GM18873 (cell line): ENCODE results near the gene TUT1.

Experiments used
- ATAC-seq: cut with Tn5 transposase; IDR thresholded peaks from one replicate; pipeline ENCODE4 v1.9.1; 2021; ENCODE audit warnings: mild to moderate bottlenecking, moderate library complexity, moderate number of reproducible peaks; ENCODE audit not compliant: unreplicated experiment, low FRiP score

TUT1 gene

GRCh38 chr11:62543680-62544444 lies 47.5 kb downstream of the TUT1 start:
- no peak for ATAC-seq

- ATAC-seq: no peak
Measured at GRCh38 chr11:62542750-62543567, 48.4 kb downstream of the TUT1 start.

GRCh38 chr11:62542111-62542745 lies 49.1 kb downstream of the TUT1 start:
- no peak for ATAC-seq

DNA sequence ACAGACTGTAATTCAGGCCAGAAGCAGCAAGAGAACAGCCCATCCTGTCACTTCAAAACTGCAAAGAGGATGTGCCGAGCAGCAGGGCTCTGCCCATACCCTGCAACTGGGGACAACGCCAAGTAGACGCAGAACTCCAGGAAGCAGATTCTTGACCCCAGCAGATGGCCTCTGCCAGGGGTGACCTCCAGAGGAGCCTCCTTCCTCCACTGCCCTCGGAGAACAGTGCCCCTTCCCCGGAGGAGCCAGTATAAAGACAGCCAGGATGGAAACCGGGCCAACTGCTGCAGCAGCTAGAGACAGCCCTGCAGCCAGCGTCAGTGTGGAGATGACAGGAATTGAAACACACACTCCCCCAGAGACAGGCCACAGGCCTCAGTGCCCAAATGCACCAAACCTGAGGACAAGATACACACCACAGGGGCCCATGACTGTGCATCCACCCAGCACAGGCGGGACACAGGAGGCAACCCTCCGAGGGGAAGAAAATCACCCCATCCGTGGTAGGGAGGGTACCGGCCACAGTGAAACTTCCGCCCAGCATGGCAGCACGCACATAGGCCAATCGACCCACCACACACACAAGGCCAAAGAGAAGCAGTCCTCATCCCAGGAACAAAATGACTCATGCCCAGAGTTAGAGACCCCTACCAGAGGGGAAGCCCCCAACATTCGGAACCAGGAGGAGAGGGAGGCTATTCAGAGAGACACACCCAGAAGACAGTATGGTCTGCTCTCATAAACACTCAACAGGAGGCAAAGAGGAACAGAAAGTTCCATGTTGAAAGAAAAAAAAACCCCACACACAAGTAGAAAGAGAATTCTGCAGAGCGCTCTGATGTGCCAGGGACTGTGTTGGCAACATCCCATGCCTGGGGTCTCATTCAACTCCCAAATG lies 50.3 kb downstream of the TUT1 start:
- no peak for ATAC-seq

DNA sequence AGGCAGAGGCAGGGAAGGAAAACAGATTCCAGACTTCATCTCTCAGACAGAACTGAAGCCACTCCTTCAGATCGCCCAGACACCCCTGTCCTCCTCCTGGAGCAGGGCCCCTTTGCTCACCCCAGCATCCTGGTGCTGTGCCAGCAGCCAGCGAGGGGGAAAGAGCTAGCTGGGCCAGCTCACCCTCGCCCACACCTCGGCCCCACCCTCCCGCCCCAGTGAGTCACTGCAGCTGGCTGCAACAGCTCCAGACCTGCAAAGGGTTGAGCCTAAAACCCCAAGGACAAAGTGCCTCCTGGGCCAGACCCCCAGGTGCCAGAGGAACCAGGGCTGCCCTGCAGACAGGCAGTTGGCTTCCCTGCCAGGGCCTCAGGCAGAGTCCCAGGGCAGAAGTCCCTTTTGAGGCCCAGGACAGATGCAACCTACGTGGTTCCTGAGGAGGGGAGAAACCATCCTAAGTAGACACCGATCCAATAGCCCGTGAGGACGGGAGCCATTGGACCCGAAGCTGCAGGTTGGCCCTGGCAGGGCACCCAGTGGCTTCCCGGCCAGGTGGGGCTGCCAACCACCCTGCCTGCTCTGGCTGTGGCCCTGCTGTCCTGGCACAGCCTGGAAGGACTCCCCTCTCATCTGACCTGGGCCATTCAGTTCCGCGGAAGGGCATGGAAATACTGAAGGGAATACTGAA lies 51.9 kb downstream of the TUT1 start:
- no peak for ATAC-seq

DNA sequence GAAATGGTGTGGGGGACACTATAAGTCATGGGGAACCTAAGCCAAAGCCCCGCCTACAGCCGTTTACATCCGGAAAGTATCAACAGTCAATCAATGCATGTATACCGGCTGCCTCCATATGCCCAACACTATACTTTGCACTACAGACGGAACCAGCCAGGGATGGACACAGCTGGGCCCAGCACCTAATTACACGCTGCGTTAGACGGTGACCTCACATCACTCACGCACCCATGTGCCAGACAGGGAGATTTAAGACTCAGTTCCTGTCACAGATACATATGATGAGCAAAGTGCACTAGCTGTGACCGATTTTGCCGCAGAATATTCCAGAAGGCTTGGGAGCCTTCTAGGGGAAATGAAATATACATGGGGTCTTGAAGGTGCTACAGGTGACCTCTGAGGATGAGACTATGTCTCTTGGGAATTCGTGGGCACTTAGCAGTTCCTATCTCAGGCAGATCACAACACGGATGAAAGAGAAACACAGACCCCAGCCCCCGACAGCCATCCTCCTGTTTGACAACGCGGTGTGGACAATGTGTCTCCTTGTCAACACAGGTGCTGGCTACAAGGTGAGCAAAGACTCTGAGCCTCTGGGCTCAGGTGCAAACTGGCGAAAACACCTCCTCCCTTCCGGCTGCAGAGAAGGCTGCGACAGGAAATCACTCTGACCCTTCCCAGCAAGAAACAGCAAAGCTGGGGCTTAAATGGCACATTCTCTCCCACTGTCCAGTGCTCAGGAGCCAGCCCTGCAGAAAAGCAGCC lies 52.7 kb downstream of the TUT1 start:
- no peak for ATAC-seq

DNA sequence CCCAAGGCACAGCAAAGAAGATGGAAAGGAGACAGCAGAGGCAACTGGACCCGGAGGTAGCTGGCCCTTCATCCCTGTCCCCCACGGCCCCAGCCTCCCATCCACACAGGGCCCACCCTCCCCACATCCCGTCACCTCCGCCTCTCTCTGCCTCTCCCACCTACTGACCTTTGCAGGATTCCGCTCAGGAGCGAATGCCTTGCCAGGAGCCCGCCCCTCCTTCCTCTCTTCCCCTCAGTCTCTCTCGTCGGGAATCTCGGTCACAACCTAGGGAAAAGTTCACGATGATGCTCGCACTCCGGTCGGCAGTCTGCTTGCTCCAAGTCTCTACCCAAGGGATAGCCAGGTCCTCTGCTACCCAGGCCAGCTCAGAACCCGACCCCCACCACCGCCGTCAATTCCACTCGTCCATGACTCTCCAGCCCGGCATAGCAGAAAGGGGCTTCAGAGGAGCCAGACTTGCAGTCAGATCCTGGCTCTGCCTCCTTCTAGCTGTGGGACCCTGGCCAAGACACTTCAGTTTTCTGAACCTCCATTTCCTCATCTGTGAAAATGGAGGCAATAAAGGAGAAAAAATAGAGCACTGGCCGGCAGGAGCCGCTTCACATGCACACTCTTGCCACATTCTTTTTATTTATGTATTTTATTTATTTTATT lies 54.9 kb downstream of the TUT1 start:
- no peak for ATAC-seq

GRCh38 chr11:62535802-62536201 lies 55.5 kb downstream of the TUT1 start:
- no peak for ATAC-seq

DNA sequence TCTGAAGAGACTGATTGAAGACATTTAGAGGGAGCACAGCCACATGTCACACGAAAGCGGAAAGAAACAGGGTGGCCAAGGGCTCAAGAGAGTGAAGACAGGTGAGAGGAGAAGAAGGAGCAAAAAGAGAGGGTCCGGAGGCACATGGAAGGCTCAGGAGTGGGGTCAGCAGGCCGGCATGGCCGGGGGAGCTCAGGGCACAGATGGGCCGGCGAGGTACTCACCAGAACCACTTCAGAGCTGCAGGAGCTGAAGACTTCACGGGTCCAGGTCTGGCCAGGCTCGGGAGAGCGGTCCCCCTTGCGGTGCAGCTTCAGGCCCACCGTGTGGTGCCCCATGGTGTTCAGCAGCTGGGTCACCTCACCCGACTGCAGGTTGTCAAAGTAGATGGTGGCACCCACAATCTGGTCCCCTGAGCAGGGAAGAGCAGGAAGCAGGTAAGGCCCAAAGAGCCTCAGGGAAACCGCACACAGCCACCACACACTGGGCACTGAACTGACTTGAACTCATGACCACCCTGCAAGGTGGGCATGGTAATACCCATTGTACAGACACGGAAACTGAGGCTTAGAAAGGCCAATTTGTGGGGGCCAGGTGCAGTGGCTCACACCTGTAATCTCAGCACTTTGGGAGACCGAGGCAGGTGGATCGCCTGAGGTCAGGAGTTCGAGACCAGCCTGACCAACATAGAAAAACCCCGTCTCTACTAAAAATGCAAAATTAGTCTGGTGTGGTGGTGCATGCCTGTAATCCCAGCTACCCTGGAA lies 56.4 kb downstream of the TUT1 start:
- ATAC-seq: no peak

DNA sequence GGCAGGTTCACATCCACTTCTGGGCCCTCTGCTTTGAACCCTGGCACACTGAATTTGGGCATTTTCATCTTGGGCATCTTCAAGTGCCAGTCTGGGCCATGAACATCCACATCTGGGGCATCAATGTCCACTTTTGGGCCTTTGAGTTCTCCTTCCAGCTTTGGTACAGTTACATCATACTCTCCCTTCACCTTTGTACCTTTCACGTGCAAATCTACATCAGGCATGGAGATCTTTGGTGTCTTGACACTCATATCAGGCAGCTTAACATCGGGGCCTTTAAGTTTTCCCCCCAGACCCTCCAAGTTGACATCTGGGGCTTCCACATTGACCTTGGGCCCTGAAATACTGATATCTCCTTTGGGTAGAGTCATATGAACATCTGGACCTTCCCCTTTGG lies 59.2 kb downstream of the TUT1 start:
- ATAC-seq: no peak
